C4-2B (cell line): ENCODE results near the gene TRAF3IP1.

ENCODE experiments used
- CTCF ChIP-seq: fragments of 450-650 bp; conservative IDR thresholded peaks from 2 replicates; pipeline ENCODE4 v1.5.1; 2017; ENCODE audit warnings: mild to moderate bottlenecking
- ZFX ChIP-seq: fragments of 450-650 bp; IDR thresholded peaks from 2 replicates; pipeline ENCODE4 v1.6.1; 2017

- TF ChIP-seq CTCF (no peak), ZFX (no peak)
Measured at GRCh38 chr2:238345297-238345968, 25.1 kb downstream of the TRAF3IP1 start.
